Subcutaneous abdominal adipose tissue (tissue), 5 donors: ENCODE results near the gene RGS1.

Source experiments
- H3K27ac ChIP-seq: one replicate; pipeline ENCODE4 v1.7.0; 2013; ENCODE audit warnings: low read depth, mild to moderate bottlenecking, inconsistent platforms, low read length, moderate library complexity
- H3K27me3 ChIP-seq, 5 donors: one replicate each; pipeline ENCODE4 v1.7.0; 2013; ENCODE audit warnings: low read length in 5 of 5, inconsistent platforms in 1 of 5; ENCODE audit not compliant: control insufficient read depth in 5 of 5, insufficient read depth in 4 of 5
- H3K36me3 ChIP-seq, 5 donors: one replicate each; pipeline ENCODE4 v1.7.0; 2013; ENCODE audit warnings: low read length in 5 of 5; ENCODE audit not compliant: control insufficient read depth in 5 of 5, insufficient read depth in 5 of 5
- H3K4me1 ChIP-seq, 5 donors: one replicate each; pipeline ENCODE4 v1.7.0; 2013; ENCODE audit warnings: low read length in 5 of 5, mild to moderate bottlenecking in 3 of 5, moderate library complexity in 1 of 5; ENCODE audit not compliant: control insufficient read depth in 5 of 5, insufficient read depth in 5 of 5
- H3K4me3 ChIP-seq, 5 donors: one replicate each; pipeline ENCODE4 v1.7.0; 2013; ENCODE audit warnings: low read length in 5 of 5, low read depth in 1 of 5
- H3K9ac ChIP-seq, 5 donors: one replicate each; pipeline ENCODE4 v1.7.0; 2013; ENCODE audit warnings: low read length in 5 of 5, mild to moderate bottlenecking in 4 of 5, moderate library complexity in 3 of 5
- H3K9me3 ChIP-seq, 5 donors: one replicate each; pipeline ENCODE4 v1.7.0; 2013; ENCODE audit warnings: low read length in 5 of 5; ENCODE audit not compliant: control insufficient read depth in 5 of 5
- donor health status: healthy.
- donor health status: healthy.
- donor health status: healthy.
- donor health status: healthy.
- donor health status: healthy.

The RGS1 gene

GRCh38 chr1:192568063-192568462 lies 7.5 kb upstream of the RGS1 start:
- Histone ChIP-seq H3K9ac (no peak overlapping the region), H3K27ac (no peak overlapping the region), H3K27me3 (no peaks in the 10 kb centered on the region), H3K9me3 (peaks cover 0 to 10% (median 8%) of the 10 kb centered on the region in 5 donors), H3K4me3 (no peak overlapping the region), H3K4me1 (no peaks in the 10 kb centered on the region), H3K36me3 (no peaks in the 10 kb centered on the region)

GRCh38 chr1:192571668-192572067 lies 3.9 kb upstream of the RGS1 start:
- Histone ChIP-seq H3K27ac (no peak overlapping the region), H3K36me3 (no peaks in the 10 kb centered on the region), H3K4me3 (no peak overlapping the region), H3K9ac (no peak overlapping the region), H3K9me3 (peaks cover 0 to 10% (median 8%) of the 10 kb centered on the region in 5 donors), H3K4me1 (no peaks in the 10 kb centered on the region), H3K27me3 (no peaks in the 10 kb centered on the region)

DNA sequence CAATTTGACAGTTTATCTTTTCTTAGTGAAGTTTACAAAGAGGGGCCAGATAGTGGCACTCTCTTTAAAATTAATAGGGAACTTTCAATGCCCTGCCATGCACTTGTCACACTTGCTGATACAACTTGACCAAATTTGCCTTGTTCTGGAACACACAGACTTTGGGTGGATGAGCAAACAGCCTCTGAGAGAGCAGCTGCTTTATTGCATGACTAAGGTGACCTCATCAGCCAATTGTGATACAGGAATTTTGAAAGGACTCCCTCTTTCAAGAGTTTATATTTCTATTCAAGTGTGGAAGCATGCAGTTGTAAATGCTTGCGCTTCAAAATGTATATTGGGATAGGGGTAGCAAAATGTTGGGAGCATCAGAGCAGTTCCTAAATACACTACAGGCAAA lies 2.1 kb upstream of the RGS1 start:
- Histone ChIP-seq H3K27ac (no peak overlapping the region), H3K36me3 (no peaks in the 10 kb centered on the region), H3K4me1 (no peaks in the 10 kb centered on the region), H3K9me3 (peaks cover 0 to 10% (median 8%) of the 10 kb centered on the region in 5 donors), H3K9ac (no peak overlapping the region), H3K4me3 (no peak overlapping the region), H3K27me3 (no peaks in the 10 kb centered on the region)

DNA sequence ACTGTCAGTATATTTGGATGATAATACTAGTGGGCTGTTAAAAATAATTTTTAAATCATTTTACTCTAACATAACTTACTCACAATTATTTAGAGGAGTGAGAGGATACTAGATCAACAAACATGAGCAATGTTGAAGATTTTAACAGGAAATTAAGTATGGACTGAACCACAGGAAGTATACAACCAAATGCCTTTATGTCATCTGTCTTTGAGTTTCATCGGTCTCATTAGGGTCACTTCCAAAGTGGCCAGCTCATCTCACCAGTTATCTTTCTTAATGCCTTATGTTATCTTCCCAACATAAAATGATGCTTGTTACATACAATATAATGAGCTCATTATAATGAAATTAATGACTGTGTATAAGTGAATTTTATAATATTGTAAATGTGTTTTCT lies 1.5 kb upstream of the RGS1 start:
- H3K4me1 ChIP-seq = no peaks in the 10 kb centered on the region
- H3K9me3 ChIP-seq = peaks cover 0 to 10% (median 8%) of the 10 kb centered on the region in 5 donors
- H3K9ac ChIP-seq = no peak overlapping the region
- no peaks in the 10 kb centered on the region for H3K36me3 ChIP-seq
- no peak overlapping the region for H3K27ac ChIP-seq
- H3K27me3 ChIP-seq = no peaks in the 10 kb centered on the region
- no peak overlapping the region for H3K4me3 ChIP-seq

GRCh38 chr1:192576190-192577144 lies 894 bp downstream of the RGS1 start:
- H3K27ac ChIP-seq = no peak overlapping the region
- peak overlapping the region in 1 of 5 donors; percentile 52 for H3K4me3 ChIP-seq
- H3K4me1 ChIP-seq = no peaks in the 10 kb centered on the region
- H3K36me3 ChIP-seq = no peaks in the 10 kb centered on the region
- H3K9ac ChIP-seq = no peak overlapping the region
- no peaks in the 10 kb centered on the region for H3K9me3 ChIP-seq
- no peaks in the 10 kb centered on the region for H3K27me3 ChIP-seq

DNA sequence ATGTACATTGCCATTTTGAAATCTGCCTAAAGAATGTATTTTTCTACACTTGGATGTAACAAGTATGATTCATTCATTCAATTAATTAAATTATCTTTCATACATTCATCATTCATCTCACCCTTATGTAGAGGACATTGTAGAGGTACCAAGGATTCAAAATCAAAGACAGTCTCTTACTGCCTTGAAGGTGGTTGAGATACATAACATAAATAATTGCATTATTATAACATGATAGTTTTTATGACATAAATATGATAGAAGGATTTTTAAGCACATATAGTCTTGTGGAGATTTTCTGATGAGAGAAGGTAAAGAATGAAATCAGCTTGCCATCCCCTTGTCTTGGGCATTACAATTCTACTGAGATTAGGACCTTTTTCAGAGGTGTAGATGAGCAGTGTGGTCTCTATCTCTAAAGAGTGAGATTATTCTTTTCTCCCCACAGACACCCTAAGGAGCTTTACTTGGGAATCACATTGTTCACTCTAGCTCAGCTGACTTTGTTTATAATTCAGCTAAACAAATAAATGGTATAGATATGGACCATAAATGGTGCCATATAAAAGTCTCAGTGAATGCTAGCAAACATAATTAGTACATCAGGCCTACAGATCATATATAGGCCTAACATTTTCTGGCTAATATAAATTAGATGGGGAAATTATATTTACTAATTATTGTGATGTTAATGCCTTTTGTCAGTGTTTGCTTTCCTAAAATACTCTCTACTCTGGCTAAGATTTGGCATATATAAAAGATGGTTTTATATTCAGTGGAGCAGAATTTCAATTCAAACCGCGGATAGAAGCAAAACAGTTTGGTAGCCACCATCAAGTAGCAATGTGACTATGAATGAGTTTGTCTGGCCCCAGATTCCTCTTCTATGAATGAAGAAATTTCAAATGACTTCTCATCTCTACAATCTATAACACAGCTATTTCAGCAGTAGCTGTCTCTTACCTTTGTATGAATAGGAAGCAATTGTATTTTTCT lies 1.9 kb downstream of the RGS1 start:
- Histone ChIP-seq H3K9ac (no peak overlapping the region), H3K4me3 (no peak overlapping the region), H3K9me3 (no peaks in the 10 kb centered on the region), H3K27me3 (no peaks in the 10 kb centered on the region), H3K4me1 (no peaks in the 10 kb centered on the region), H3K27ac (no peak overlapping the region), H3K36me3 (no peaks in the 10 kb centered on the region)

DNA sequence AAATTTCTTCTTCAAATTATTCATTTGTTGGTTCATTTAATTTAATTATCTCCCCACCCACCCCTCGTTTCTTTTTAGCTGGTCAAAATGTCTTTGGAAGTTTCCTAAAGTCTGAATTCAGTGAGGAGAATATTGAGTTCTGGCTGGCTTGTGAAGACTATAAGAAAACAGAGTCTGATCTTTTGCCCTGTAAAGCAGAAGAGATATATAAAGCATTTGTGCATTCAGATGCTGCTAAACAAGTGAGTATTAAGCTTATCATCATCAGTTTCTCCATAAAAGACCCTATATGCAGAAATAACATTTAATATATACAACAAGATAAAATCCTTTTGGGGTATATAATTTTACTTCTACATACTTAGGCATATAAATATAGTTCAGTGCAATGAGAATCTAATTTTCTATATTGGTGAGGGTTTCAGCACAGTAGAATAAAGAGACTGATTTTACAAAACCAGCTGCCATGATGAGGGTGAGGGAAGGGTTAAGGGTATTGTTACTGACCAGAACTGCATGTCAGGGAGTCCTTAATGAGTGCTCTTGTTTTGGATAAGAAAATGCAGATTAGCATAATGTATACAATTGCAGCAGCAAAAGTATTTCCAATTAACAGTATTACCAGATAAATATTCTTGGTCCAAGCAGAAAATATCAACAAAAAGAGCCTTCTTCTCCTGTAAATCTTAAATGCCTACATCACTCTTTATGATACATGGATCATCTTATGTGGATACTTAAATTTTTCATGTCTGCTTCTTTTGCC lies 2.8 kb downstream of the RGS1 start:
- Histone ChIP-seq H3K36me3 (no peaks in the 10 kb centered on the region), H3K9ac (no peak overlapping the region), H3K27me3 (no peaks in the 10 kb centered on the region), H3K9me3 (no peaks in the 10 kb centered on the region), H3K27ac (no peak overlapping the region), H3K4me3 (peak overlapping the region in 1 of 5 donors; percentile 10), H3K4me1 (no peaks in the 10 kb centered on the region)

DNA sequence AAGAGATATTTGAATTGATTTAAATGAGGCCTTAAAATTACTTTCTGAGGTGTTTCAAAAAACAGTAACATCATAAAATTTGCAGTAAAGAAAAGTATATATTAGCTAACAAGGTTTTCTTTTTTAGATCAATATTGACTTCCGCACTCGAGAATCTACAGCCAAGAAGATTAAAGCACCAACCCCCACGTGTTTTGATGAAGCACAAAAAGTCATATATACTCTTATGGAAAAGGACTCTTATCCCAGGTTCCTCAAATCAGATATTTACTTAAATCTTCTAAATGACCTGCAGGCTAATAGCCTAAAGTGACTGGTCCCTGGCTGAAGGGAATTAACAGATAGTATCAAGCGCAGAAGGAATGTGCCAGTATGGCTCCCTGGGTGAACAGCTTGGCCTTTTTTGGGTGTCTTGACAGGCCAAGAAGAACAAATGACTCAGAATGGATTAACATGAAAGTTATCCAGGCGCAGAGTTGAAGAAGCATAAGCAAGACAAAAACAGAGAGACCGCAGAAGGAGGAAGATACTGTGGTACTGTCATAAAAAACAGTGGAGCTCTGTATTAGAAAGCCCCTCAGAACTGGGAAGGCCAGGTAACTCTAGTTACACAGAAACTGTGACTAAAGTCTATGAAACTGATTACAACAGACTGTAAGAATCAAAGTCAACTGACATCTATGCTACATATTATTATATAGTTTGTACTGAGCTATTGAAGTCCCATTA lies 3.6 kb downstream of the RGS1 start:
- Histone ChIP-seq H3K9me3 (no peaks in the 10 kb centered on the region), H3K4me3 (no peak overlapping the region), H3K4me1 (no peaks in the 10 kb centered on the region), H3K36me3 (no peaks in the 10 kb centered on the region), H3K27ac (no peak overlapping the region), H3K27me3 (no peaks in the 10 kb centered on the region), H3K9ac (no peak overlapping the region)

- Histone ChIP-seq H3K9ac (no peak overlapping the region), H3K27me3 (no peaks in the 10 kb centered on the region), H3K4me1 (no peaks in the 10 kb centered on the region), H3K4me3 (no peak overlapping the region), H3K9me3 (no peaks in the 10 kb centered on the region), H3K36me3 (no peaks in the 10 kb centered on the region), H3K27ac (no peak overlapping the region)
These were observed 4.9 kb downstream of the RGS1 start for GRCh38 chr1:192580351-192580962.
